CD4-positive, alpha-beta T cell (primary cell): ENCODE data around the gene RALGPS1. TPM values are rescaled to one million over a fixed set of nuclear protein-coding genes. Genes with fewer than 3 reads are reported as not detected.

Source experiments
- ATAC-seq: fragments of 200-7000 bp; cut with Tn5 transposase; one replicate; pipeline ENCODE4 v1.10.0; 2022; ENCODE audit warnings: mild to moderate bottlenecking; ENCODE audit not compliant: poor library complexity
- CTCF ChIA-PET: fragments of 350-600 bp; sonication (Branson Sonifier 250); formaldehyde crosslinking; loops from one replicate; lab custom pipeline; 2021; ENCODE audit warnings: antibody characterized with exemption, inconsistent platforms; lab: Charles Lee
- POLR2A ChIA-PET: fragments of 350-600 bp; sonication (Branson Sonifier 250); formaldehyde crosslinking; loops from one replicate; lab custom pipeline; 2021; ENCODE audit warnings: antibody characterized with exemption, inconsistent platforms; lab: Charles Lee
- DNase-seq, 14 experiments: peaks; one replicate each; pipeline ENCODE4 v3.0.0-alpha.2; 2013 to 2020; ENCODE audit warnings: mixed read lengths in 2 of 14
- H3K27ac ChIP-seq, 2 donors: one replicate each; pipeline versions ENCODE4 v1.5.1 to v1.7.0; 2013; ENCODE audit warnings: low read length in 2 of 2, low read depth in 1 of 2, mild to moderate bottlenecking in 1 of 2
- H3K27me3 ChIP-seq, 2 experiments: 1 replicate in 1 of 2; 2 replicates in 1 of 2; pipeline versions ENCODE4 v1.6.1 to v1.7.0; 2013; ENCODE audit warnings: low read length in 2 of 2, control low read depth in 1 of 2, mild to moderate bottlenecking in 1 of 2, moderate library complexity in 1 of 2; ENCODE audit not compliant: insufficient read depth in 2 of 2, control insufficient read depth in 1 of 2
- H3K36me3 ChIP-seq: one replicate; pipeline ENCODE4 v1.6.1; 2013; ENCODE audit warnings: low read length, control low read depth; ENCODE audit not compliant: insufficient read depth
- H3K4me1 ChIP-seq: one replicate; pipeline ENCODE4 v1.6.1; 2013; ENCODE audit warnings: low read length, control low read depth; ENCODE audit not compliant: insufficient read depth
- H3K4me3 ChIP-seq: one replicate; pipeline ENCODE4 v1.5.1; 2013; ENCODE audit warnings: mild to moderate bottlenecking, low read length, moderate library complexity
- H3K9me3 ChIP-seq, 2 experiments: 1 replicate in 1 of 2; 2 replicates in 1 of 2; pipeline versions ENCODE4 v1.6.1 to v1.7.0; 2013; ENCODE audit warnings: low read length in 2 of 2, mild to moderate bottlenecking in 2 of 2, control low read depth in 1 of 2, moderate library complexity in 1 of 2; ENCODE audit not compliant: control insufficient read depth in 1 of 2, insufficient read depth in 1 of 2
- H3K27ac Mint-ChIP-seq: one replicate; pipeline ENCODE4 v1.8.0; 2020; ENCODE audit warnings: mixed read lengths
- H3K27me3 Mint-ChIP-seq: one replicate; pipeline ENCODE4 v1.8.0; 2021; ENCODE audit warnings: mixed read lengths
- H3K36me3 Mint-ChIP-seq: one replicate; pipeline ENCODE4 v1.8.0; 2021; ENCODE audit warnings: low read depth, mixed read lengths
- H3K4me1 Mint-ChIP-seq: one replicate; pipeline ENCODE4 v1.8.0; 2021; ENCODE audit warnings: low read depth, mixed read lengths
- H3K4me3 Mint-ChIP-seq: one replicate; pipeline ENCODE4 v1.8.0; 2020; ENCODE audit warnings: mild to moderate bottlenecking, mixed read lengths
- H3K9me3 Mint-ChIP-seq: one replicate; pipeline ENCODE4 v1.8.0; 2020; ENCODE audit warnings: mixed read lengths
- CTCF ChIP-seq: fragments of 200-600 bp; IDR thresholded peaks from one replicate; pipeline ENCODE4 v1.8.0; 2022; ENCODE audit warnings: antibody characterized with exemption, mild to moderate bottlenecking
- intact Hi-C, 2 experiments: fragments of 100-400 bp; cut with DNase I in 1 of 2; cut with micrococcal nuclease in 1 of 2; formaldehyde crosslinking; loops; one replicate each; pipeline versions ENCODE4 v1.15.1 to v1.9.0; 2023 to 2025; cut with DNase I, micrococcal nuclease
- total RNA-seq, 174 experiments: library from RNA in 2 of 174; stranded (reverse) in 2 of 174; gene quantifications; one replicate each; pipeline ENCODE4 v1.2.3 and lab custom pipeline; 2021 to 2026

The RALGPS1 gene
- total RNA-seq, 2 experiments from 2014 or later: 5.8 to 6.3 TPM

DNA sequence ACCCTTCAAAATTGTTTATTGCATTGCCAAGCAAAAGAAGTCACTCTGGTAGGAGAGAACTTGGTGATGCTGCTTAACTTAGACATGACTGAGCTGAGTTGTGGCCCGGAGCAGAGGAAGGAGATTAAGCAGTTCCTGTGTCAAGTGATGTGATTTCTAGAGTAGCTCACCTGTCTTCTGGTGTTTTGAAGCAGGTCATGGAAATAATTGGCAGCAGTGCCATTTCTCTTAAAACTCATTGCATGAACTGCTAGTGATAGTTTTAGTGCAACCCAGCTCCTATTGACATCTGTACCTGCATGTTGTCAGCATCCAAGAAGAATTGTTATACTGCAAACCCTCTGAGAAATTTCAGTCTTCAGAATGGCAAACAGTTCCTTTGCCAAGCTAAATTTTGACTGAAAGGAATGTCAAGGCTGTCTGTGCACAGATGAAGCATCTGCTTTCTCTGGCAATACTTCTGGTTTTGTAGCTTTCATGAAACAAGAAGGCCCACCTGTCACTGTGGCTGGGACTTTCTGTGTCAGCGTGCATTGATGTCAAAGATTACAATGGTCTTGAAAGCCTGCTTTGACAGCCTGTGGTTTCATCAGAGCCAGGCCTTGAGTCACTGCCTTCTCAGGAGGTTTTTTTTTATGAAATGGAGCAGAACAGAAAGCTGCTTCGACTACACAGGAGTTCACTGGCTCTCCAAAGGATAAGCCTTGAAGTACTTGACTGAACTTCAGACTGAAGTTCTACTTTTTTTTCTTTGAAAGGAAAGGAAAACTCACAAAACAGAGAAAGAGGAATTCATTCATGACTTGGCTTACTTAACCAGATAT is 90.6 kb downstream of the RALGPS1 start:
- H3K4me1 ChIP-seq: peaks cover 18% of the 10 kb centered on the region
- Mint-ChIP-seq H3K9me3 (no peaks in the 10 kb centered on the region), H3K4me1 (peaks cover 19% of the 10 kb centered on the region), H3K27me3 (peaks cover 31% of the 10 kb centered on the region), H3K4me3 (peak overlapping the region; percentile 17), H3K27ac (peak overlapping the region; percentile 60), H3K36me3 (no peaks in the 10 kb centered on the region)
- intact Hi-C loops: loop anchor here in 1 of 2 experiments (1.0 kb wide), 1 partner anchor 19 kb away; no protein-coding TSS in a partner anchor
- no peaks in the 10 kb centered on the region for H3K36me3 ChIP-seq
- ATAC-seq (peak; percentile 91), DNase-seq (peak; percentile 41 to 89 (median 58))
- TF ChIP-seq CTCF: no peak
- H3K4me3 ChIP-seq: no peak overlapping the region
- no peaks in the 10 kb centered on the region for H3K27me3 ChIP-seq
- ChIA-PET CTCF (interaction anchor here (1.6 to 2.3 kb wide), 3 partner anchors 19 to 65 kb away, joined by 6 to 11 read pairs (median 7); no protein-coding TSS in a partner anchor), POLR2A (interaction anchor here (0.9 to 2.2 kb wide), 5 partner anchors 12 to 534 kb away, joined by 3 to 27 read pairs (median 4); no protein-coding TSS in a partner anchor)
- H3K27ac ChIP-seq: peak overlapping the region in 1 of 2 donors; percentile 24
- no peaks in the 10 kb centered on the region for H3K9me3 ChIP-seq

- no peak overlapping the region for H3K4me3 ChIP-seq
- H3K4me1 ChIP-seq: peaks cover 18% of the 10 kb centered on the region
- no peak overlapping the region for H3K27ac ChIP-seq
- POLR2A ChIA-PET: interaction anchor here (0.9 to 2.2 kb wide), 4 partner anchors 11 to 133 kb away, joined by 3 to 27 read pairs (median 4); no protein-coding TSS in a partner anchor
- ATAC-seq: no peak
- H3K36me3 ChIP-seq: no peaks in the 10 kb centered on the region
- TF ChIP-seq CTCF: no peak
- intact Hi-C loops: loop anchor here in 1 of 2 experiments (1.0 kb wide), 1 partner anchor 20 kb away; no protein-coding TSS in a partner anchor
- H3K9me3 ChIP-seq: no peaks in the 10 kb centered on the region
- H3K4me3 Mint-ChIP-seq: no peak overlapping the region
- H3K27me3 Mint-ChIP-seq: peaks cover 38% of the 10 kb centered on the region
- H3K9me3 Mint-ChIP-seq: no peaks in the 10 kb centered on the region
- H3K36me3 Mint-ChIP-seq: no peaks in the 10 kb centered on the region
- no peaks in the 10 kb centered on the region for H3K27me3 ChIP-seq
- no peak for DNase-seq
- peaks cover 19% of the 10 kb centered on the region for H3K4me1 Mint-ChIP-seq
- CTCF ChIA-PET: interaction anchor here (1.6 to 2.3 kb wide), 3 partner anchors 20 to 65 kb away, joined by 6 to 11 read pairs (median 7); no protein-coding TSS in a partner anchor
- peak overlapping the region; percentile 60 for H3K27ac Mint-ChIP-seq
Observed at GRCh38 chr9:127005770-127006314, 91.3 kb downstream of the RALGPS1 start.

DNA sequence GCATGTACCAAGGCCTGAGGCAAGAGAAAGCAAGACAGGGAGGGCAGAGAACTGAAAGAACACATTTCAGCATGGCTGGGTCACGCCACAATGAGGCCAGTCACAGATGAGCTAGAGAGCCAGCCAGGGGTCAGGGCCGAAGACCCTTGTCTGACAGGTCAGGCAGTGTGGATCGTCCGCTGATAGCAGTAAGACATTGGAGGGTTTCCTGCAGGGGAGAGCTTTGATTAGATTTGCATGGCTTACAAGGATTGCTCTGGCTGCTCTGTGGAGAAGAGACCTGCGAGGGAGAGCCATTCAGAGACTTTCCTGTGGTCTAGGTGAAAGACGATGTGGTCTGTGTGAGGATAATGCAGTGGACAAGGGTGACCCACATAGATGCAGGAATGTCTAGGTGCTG is 93.1 kb downstream of the RALGPS1 start:
- no peak for ATAC-seq
- Histone ChIP-seq H3K4me1 (peaks cover 18% of the 10 kb centered on the region), H3K27me3 (no peaks in the 10 kb centered on the region), H3K27ac (no peak overlapping the region), H3K36me3 (no peaks in the 10 kb centered on the region), H3K9me3 (no peaks in the 10 kb centered on the region), H3K4me3 (no peak overlapping the region)
- H3K36me3 Mint-ChIP-seq: no peaks in the 10 kb centered on the region
- intact Hi-C loops: no loop called here
- H3K4me3 Mint-ChIP-seq: no peak overlapping the region
- POLR2A ChIA-PET: no interaction called here
- H3K27me3 Mint-ChIP-seq: peaks cover 40% of the 10 kb centered on the region
- H3K4me1 Mint-ChIP-seq: peaks cover 19% of the 10 kb centered on the region
- CTCF ChIA-PET: interaction anchor here (0.9 kb wide), 1 partner anchor 22 kb away, joined by 3 read pairs; no protein-coding TSS in a partner anchor
- DNase-seq: no peak
- H3K27ac Mint-ChIP-seq: no peak overlapping the region
- TF ChIP-seq CTCF: no peak
- no peaks in the 10 kb centered on the region for H3K9me3 Mint-ChIP-seq
